NT2/D1 (cell line): ENCODE measurements around the gene LRCOL1.
A peak's percentile ranks its signal among the peaks of the same experiment; 100 is the strongest.

Source experiments
- DNase-seq: peaks from one replicate; pipeline ENCODE4 v3.0.0-alpha.2; 2011; ENCODE audit warnings: low read depth, low spot score
- H3K27me3 ChIP-seq: 2 replicates; pipeline ENCODE4 v1.6.0; 2011; ENCODE audit warnings: mild to moderate bottlenecking; ENCODE audit not compliant: insufficient read length, insufficient read depth
- H3K36me3 ChIP-seq: 2 replicates; pipeline ENCODE4 v1.6.1; 2011; ENCODE audit warnings: mild to moderate bottlenecking, low read length, mixed read lengths; ENCODE audit not compliant: insufficient read depth, insufficient read length
- H3K4me1 ChIP-seq: 2 replicates; pipeline ENCODE4 v1.5.1; 2011; ENCODE audit not compliant: insufficient read depth, insufficient read length
- H3K4me3 ChIP-seq: 2 replicates; pipeline ENCODE4 v1.5.1; 2011; ENCODE audit warnings: low read depth; ENCODE audit not compliant: insufficient read length
- H3K9ac ChIP-seq: 2 replicates; pipeline ENCODE4 v1.6.0; 2011; ENCODE audit warnings: low read depth; ENCODE audit not compliant: insufficient read length
- H3K9me3 ChIP-seq: 2 replicates; pipeline ENCODE4 v1.5.1; 2011; ENCODE audit warnings: mild to moderate bottlenecking, low read length; ENCODE audit not compliant: insufficient read depth
- SUZ12 ChIP-seq: IDR thresholded peaks from 2 replicates; pipeline ENCODE4 v1.6.1; 2011; ENCODE audit not compliant: insufficient read length, insufficient read depth; ENCODE audit errors: extremely low read depth
- YY1 ChIP-seq: IDR thresholded peaks from 2 replicates; pipeline ENCODE4 v1.6.1; 2011; ENCODE audit not compliant: insufficient read length, insufficient read depth
- ZNF274 ChIP-seq: IDR thresholded peaks from 2 replicates; pipeline ENCODE4 v1.6.1; 2011; ENCODE audit warnings: mild to moderate bottlenecking, low read depth, low read length

The LRCOL1 gene

DNA sequence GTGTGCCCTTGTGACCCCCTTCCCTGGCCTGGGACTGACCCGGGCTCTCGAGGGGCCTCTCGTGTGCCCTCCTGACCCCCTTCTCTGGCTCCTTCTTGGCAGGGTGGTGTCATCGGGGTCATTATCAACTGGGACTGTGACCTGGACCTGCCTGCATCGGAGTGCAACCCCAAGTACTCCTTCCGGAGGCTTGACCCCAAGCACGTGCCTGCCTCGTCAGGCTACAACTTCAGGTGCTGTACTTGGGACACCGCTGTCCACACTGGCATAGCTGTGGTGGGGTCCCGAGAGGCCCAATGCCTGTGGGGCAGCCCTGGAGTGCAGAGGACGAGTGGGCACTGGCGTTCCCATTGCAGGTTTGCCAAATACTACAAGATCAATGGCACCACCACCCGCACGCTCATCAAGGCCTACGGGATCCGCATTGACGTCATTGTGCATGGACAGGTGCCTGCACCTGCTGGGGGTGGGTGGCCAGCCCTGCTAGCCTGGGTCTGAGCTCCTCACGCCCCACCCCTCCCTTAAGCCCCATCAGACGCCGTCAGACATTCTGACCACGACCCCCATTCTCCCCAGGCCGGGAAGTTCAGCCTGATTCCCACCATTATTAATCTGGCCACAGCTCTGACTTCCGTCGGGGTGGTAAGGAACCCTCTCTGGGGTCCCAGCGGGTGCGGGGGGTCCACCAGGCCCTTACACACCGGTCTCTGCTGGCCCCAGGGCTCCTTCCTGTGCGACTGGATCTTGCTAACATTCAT is 10.7 kb upstream of the LRCOL1 start:
- H3K27me3 ChIP-seq = peaks cover 23% of the 10 kb centered on the region
- no peak for DNase-seq
- H3K36me3 ChIP-seq = peaks cover 46% of the 10 kb centered on the region
- TF ChIP-seq SUZ12 = no peak
- no peak for TF ChIP-seq YY1
- no peak for TF ChIP-seq ZNF274
- H3K4me1 ChIP-seq = peaks cover 12% of the 10 kb centered on the region
- peaks cover 14% of the 10 kb centered on the region for H3K9me3 ChIP-seq
- no peak overlapping the region for H3K4me3 ChIP-seq
- H3K9ac ChIP-seq = no peak overlapping the region

DNA sequence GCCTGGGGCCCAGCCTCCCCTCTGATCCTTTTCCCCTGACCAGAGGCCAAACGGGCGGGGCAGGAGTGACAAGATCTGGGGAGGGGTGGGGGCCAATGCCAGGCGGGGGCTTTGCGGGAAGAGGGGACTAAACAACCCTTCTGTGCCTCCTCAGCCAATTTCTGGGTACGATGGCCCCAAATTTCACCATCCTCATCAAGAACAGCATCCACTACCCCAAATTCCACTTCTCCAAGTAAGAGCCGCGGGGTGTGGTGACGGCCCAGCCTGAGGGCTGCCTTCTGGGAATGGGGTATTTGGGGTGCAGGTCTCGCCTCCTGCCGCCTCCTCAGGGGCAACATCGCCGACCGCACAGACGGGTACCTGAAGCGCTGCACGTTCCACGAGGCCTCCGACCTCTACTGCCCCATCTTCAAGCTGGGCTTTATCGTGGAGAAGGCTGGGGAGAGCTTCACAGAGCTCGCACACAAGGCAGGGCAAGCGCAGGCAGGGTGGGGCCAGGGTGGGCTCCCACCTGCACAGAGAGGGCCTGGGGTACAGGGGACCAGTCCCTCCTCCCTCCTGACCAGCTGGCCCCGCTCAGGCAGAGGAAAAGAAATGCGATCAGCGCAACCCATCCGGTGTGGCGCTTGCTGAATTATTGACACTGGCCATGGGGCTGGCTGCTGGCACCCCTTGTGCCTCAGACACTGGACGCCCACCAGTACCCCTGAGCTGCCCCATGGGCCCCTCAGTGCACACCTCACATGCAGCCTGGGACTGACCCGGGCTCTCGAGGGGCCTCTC is 9.9 kb upstream of the LRCOL1 start:
- H3K9me3 ChIP-seq = peaks cover 22% of the 10 kb centered on the region
- DNase-seq = no peak
- TF ChIP-seq YY1 (no peak), SUZ12 (no peak), ZNF274 (no peak)

DNA sequence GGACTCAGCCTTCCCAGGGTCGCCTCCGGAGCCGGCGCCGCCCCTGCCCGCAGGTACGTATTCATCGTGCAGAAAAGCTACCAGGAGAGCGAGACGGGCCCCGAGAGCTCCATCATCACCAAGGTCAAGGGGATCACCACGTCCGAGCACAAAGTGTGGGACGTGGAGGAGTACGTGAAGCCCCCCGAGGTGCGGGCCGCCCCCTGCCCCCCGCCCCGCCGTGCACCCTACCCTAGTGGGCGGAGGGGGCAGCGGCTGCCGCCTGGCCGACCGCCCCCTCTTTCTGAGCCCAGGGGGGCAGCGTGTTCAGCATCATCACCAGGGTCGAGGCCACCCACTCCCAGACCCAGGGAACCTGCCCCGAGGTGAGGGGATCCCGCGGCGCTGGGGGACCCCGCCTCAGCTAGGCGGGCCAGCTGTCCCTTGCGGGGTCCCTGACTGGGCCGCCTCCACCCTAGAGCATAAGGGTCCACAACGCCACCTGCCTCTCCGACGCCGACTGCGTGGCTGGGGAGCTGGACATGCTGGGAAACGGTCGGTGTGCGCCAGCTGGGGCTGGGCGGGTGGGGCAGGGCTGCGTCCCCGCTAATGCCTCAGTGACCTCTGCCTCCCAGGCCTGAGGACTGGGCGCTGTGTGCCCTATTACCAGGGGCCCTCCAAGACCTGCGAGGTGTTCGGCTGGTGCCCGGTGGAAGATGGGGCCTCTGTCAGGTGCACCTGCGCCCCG is 9.2 kb upstream of the LRCOL1 start:
- H3K27me3 ChIP-seq = peaks cover 38% of the 10 kb centered on the region
- H3K9me3 ChIP-seq = peaks cover 25% of the 10 kb centered on the region
- H3K4me3 ChIP-seq = no peak overlapping the region
- no peak for DNase-seq
- H3K4me1 ChIP-seq = peaks cover 12% of the 10 kb centered on the region
- H3K9ac ChIP-seq = no peak overlapping the region
- H3K36me3 ChIP-seq = peaks cover 30% of the 10 kb centered on the region
- TF ChIP-seq YY1 (no peak), SUZ12 (no peak), ZNF274 (no peak)

More for the DNA sequence above, 9.9 kb upstream of the LRCOL1 start:
- peaks cover 12% of the 10 kb centered on the region for H3K4me1 ChIP-seq
- peaks cover 38% of the 10 kb centered on the region for H3K36me3 ChIP-seq
- no peak overlapping the region for H3K9ac ChIP-seq
- H3K4me3 ChIP-seq = no peak overlapping the region
- H3K27me3 ChIP-seq = peaks cover 31% of the 10 kb centered on the region

- no peak overlapping the region for H3K4me3 ChIP-seq
- peaks cover 25% of the 10 kb centered on the region for H3K36me3 ChIP-seq
- H3K27me3 ChIP-seq = peaks cover 43% of the 10 kb centered on the region
- TF ChIP-seq ZNF274 (no peak), YY1 (no peak), SUZ12 (no peak)
- H3K9ac ChIP-seq = no peak overlapping the region
- H3K9me3 ChIP-seq = peaks cover 25% of the 10 kb centered on the region
- peaks cover 12% of the 10 kb centered on the region for H3K4me1 ChIP-seq
- DNase-seq = no peak
Measured at GRCh38 chr12:132619071-132619385, 8.6 kb upstream of the LRCOL1 start.

DNA sequence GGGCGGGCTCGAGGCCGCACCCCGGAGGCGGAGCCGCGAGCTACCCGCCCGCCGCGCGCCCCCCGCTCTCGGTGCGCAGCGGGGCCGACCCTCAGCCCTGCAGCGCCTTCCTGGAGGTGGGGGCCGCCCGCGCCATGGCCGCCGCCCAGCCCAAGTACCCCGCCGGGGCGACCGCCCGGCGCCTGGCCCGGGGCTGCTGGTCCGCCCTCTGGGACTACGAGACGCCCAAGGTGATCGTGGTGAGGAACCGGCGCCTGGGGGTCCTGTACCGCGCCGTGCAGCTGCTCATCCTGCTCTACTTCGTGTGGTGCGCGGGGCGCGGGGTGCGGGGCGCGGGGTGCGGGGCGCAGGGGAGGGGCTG is 8.3 kb upstream of the LRCOL1 start, which contains the start of gene P2RX2:
Gene P2RX2 (plus strand): TSS at position 94 of the 361 bp plus-strand sequence. CDS start 41 bp downstream, at position 135.
- no peak for DNase-seq
- H3K36me3 ChIP-seq = peaks cover 21% of the 10 kb centered on the region
- TF ChIP-seq YY1 = no peak
- TF ChIP-seq ZNF274 = no peak
- H3K4me1 ChIP-seq = peaks cover 12% of the 10 kb centered on the region
- H3K4me3 ChIP-seq = peak within 1 kb of the TSS; percentile 39
- peak within 1 kb of the TSS; percentile 21 for H3K9ac ChIP-seq
- H3K27me3 ChIP-seq = peaks cover 47% of the 10 kb centered on the region
- peaks cover 25% of the 10 kb centered on the region for H3K9me3 ChIP-seq

DNA sequence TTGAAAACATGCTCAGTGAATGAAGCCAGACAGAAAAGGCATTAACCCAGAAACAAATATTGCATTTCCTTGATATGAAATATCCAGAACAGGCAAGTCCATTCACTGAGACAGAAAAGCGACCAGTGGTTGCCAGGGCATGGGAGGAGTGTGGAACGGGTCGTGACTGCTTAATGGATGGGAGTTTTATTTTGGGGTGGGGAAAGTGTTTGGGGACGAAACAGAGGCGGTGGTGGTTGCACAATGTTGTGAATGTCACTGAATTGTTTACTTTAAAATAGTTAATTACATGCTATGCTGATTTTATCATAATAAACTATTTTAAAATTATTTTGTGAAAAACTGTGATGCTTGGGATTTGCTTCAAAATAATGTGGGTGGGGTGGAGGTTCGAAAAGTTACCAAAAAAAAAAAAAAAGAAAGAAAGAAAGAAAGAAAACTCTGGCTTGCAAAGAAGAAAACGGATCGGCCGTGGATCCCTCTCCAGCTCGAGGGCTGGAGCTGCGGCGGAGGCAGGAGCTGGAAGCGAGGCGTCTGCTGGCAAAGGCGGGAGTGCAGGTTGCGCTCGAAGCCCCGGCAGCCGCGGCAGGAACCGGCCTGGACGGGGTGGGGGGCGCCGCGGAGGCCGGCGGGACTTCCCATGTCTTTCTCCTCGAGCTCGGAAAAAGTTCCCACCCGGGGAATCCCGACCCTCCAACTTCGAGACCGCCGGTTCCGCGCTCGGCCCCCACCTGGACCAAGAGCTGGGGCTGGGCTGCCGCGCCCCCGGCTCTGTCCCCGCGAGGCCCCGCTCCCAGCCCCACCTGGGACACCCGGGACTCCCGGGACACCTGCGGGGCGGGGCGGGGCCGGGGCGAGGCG is 7.7 kb upstream of the LRCOL1 start:
- H3K36me3 ChIP-seq = peaks cover 15% of the 10 kb centered on the region
- H3K27me3 ChIP-seq = peaks cover 53% of the 10 kb centered on the region
- H3K9ac ChIP-seq = peak overlapping the region; percentile 21
- H3K9me3 ChIP-seq = peaks cover 25% of the 10 kb centered on the region
- no peak for TF ChIP-seq ZNF274
- no peak for TF ChIP-seq SUZ12
- TF ChIP-seq YY1 = no peak
- H3K4me3 ChIP-seq = peak overlapping the region; percentile 39
- peaks cover 10% of the 10 kb centered on the region for H3K4me1 ChIP-seq
- no peak for DNase-seq
